GM19452 (cell line): ENCODE data around the gene ADH5.
"Not testable (repeated sequence)": the region's sequence is repeated elsewhere in the genome, so short reads cannot be mapped to it uniquely, and the experiment has no call there.

ENCODE experiments used
- ATAC-seq: cut with Tn5 transposase; IDR thresholded peaks from one replicate; pipeline ENCODE4 v1.9.1; 2021; ENCODE audit not compliant: unreplicated experiment

ADH5 gene

GRCh38 chr4:99088481-99089365 lies at the start of gene ADH5:
Gene ADH5, minus strand, starts transcription at chr4:99088788. Its CDS starts 88 bp downstream, at chr4:99088700.
- ATAC-seq: peak; percentile 88

- no peak for ATAC-seq
Observed at GRCh38 chr4:99136329-99136728, 47.7 kb upstream of the ADH5 start.

DNA sequence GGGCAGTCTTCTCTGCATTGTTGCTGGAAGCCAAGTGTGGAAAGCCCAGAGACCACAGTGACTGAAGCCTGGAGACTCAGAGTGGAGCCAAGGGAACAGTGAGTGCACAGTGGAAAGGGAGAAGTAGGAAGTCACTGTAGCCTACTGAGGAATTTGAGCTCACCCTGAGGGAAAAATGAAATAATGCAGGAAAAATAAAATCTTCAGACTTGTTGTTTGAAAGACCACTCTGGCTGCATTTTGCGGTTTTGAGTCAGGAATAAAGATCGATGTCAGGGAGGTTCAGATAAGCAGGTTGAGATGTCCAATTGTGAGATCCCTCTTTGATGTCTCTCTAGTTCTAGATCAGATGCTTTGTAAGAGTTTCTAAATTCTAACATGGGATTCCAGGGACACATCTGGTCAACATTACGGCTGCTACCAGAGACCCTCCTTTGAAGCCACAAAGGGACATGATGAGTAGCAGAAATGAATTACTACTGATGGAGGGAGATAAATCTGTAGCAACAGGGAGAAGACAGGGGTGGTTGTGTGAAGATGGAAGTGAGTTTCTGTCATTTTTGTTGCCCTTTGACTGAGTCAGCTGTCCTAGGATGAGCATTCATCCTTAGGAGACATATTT lies 47.1 kb upstream of the ADH5 start:
- ATAC-seq: no peak

DNA sequence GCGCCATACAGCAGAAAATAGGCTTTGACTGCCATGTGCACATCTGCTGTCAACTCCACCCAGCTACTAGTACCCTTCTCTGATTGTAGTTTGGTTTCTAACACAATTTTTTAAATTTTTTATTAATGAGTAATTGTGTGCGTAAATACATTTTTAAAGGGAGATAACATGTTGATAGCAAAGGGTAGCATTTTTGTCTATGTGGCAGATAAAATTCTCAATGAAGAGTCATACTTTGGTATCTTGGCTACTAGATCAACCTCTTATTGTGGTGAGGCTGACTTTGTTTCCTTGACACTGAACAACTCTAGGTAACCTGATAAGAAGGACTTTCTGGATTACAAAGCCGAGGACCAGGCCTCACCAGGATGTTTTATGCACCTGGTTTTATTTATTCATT lies 46.0 kb upstream of the ADH5 start:
- no peak for ATAC-seq

GRCh38 chr4:99131378-99131777 lies 42.8 kb upstream of the ADH5 start:
- ATAC-seq: no peak

DNA sequence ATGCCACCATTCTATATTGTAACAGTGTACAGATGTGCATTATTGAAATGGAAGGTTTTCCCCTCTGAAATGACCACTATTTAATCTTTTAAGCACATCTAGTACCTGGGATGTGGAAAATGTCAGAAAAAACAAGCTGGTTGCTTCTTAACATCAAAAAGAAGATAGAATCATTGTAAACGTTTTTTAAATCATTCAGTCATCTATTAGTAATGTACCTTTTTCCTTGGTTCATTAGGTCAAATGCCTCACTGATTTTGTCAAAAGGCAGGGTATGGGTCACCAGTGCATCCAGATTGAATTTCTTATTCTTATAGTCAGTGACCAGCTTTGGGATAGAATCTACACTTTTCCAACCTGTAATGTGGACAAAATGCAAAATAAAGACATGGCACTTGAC lies 37.8 kb upstream of the ADH5 start:
- ATAC-seq: no peak

GRCh38 chr4:99121008-99121407 lies 32.4 kb upstream of the ADH5 start:
- ATAC-seq: no peak

GRCh38 chr4:99120501-99120900 lies 31.9 kb upstream of the ADH5 start:
- no peak for ATAC-seq

DNA sequence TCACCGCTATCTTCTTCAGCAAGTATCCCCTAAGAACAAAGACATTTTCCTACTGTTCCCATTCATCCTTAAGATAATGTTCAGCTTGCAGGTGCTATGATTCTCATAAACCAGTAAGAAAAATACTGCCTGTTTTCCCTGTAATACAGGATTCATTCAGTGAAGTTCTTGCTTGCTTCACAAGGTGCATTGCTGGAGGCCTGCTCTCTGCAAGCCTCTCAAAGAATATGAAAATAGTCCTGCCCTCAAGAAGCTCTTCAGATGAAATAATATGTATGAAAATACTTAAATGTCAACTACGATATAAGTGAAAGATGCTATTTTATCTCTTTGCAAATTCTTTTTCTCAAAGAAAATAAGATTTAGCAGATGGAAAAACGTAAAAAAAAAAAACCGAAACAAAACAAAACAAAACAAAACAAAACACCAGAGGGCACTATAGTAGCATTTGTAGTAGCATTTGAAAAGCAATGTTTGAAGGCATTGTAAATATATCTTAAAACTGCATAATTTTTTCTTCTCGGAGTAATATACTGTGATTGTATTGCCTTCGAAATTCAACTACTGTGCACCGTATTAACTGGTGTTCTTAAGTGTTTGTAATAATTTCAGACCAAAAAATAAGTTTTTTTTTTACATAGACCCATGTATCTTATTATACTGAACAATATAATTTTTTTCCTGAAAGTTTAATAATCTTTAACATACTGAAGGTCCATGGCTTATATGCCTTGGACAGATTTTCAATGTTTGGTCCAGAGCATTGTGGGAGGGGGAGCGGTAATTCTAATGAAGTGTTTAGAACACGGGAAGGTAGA lies 29.5 kb upstream of the ADH5 start:
- ATAC-seq: no peak

DNA sequence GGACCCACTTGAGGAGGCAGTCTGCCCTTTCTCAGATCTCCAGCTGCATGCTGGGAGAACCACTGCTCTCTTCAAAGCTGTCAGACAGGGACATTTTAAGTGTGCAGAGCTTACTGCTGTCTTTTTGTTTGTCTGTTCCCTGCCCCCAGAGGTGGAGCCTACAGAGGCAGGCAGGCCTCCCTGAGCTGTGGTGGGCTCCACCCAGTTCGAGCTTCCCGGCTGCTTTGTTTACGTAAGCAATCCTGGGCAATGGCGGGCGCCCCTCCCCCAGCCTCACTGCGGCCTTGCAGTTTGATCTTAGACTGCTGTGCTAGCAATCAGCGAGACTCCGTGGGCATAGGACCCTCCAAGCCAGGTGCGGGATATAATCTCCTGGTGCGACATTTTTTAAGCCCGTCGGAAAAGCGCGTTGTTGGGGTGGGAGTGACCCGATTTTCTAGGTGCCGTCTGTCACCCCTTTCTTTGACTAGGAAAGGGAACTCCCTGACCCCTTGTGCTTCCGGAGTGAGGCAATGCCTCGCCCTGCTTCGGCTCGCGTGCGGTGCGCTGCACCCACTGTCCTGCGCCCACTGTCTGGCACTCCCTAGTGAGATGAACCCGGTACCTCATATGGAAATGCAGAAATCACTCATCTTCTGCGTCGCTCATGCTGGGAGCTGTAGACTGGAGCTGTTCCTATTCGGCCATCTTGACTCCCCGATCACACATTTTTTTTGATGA lies 28.7 kb upstream of the ADH5 start:
- not testable (repeated sequence) for ATAC-seq

- ATAC-seq: not testable (repeated sequence)
Observed at GRCh38 chr4:99109286-99109685, 20.7 kb upstream of the ADH5 start.

- ATAC-seq: no peak
Observed at GRCh38 chr4:99104153-99104552, 15.6 kb upstream of the ADH5 start.

- no peak for ATAC-seq
Observed at GRCh38 chr4:99103166-99103565, 14.6 kb upstream of the ADH5 start.

GRCh38 chr4:99102634-99103033 lies 14.0 kb upstream of the ADH5 start:
- ATAC-seq: no peak

- ATAC-seq: no peak
Observed at GRCh38 chr4:99100876-99101275, 12.3 kb upstream of the ADH5 start.

GRCh38 chr4:99099814-99100213 lies 11.2 kb upstream of the ADH5 start:
- not testable (repeated sequence) for ATAC-seq

GRCh38 chr4:99099311-99099710 lies 10.7 kb upstream of the ADH5 start:
- ATAC-seq: no peak

DNA sequence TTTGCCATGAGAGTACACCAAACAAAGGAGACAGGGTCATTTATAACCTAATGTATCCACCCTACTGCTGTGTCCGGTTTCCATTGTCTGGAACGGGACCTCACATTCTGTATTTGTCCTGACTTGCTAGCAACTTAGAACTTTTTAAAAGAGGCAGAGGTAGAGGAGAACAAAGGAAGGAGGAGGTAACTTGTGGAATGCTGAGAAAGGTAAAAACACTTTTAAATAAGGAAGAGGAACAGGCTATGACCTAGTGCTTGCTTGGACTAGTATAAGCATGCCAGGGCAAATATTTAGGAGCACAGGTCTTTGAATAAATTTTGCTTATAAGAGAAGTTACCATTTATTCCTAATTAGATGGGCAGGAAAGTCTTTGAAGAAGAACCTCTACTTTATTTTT lies 3.3 kb upstream of the ADH5 start:
- not testable (repeated sequence) for ATAC-seq

DNA sequence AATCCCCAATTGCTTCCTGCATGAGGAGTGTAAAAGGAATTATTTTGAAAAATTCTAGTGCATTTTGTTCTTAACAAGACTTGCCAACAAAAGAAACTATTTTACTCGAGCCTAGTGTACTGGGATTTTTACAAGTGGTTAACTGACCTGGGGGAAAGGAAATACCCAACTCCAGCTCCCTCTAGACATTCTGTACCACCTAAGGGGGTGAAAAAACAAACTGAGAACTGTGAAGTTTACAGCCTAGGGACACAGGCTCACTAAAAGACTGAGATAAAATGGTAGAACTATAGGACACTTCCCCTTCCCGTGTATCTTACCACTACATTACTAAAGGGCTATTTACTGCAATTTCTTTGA lies 2.6 kb upstream of the ADH5 start:
- no peak for ATAC-seq

- ATAC-seq: no peak
Observed at GRCh38 chr4:99090481-99091215, 2.1 kb upstream of the ADH5 start.
